ENCODE data around the gene KRTAP9-9. TPM values are rescaled to one million over a fixed set of nuclear protein-coding genes. Genes with fewer than 3 reads are reported as not detected.

Gene KRTAP9-9
- total RNA-seq, 2 experiments from 2014 or later: not detected

GRCh38 chr17:41278176-41278955 is 23.2 kb downstream of the KRTAP9-9 start:
- TF ChIP-seq, protein P1, sequence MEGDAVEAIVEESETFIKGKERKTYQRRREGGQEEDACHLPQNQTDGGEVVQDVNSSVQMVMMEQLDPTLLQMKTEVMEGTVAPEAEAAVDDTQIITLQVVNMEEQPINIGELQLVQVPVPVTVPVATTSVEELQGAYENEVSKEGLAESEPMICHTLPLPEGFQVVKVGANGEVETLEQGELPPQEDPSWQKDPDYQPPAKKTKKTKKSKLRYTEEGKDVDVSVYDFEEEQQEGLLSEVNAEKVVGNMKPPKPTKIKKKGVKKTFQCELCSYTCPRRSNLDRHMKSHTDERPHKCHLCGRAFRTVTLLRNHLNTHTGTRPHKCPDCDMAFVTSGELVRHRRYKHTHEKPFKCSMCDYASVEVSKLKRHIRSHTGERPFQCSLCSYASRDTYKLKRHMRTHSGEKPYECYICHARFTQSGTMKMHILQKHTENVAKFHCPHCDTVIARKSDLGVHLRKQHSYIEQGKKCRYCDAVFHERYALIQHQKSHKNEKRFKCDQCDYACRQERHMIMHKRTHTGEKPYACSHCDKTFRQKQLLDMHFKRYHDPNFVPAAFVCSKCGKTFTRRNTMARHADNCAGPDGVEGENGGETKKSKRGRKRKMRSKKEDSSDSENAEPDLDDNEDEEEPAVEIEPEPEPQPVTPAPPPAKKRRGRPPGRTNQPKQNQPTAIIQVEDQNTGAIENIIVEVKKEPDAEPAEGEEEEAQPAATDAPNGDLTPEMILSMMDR (IDR thresholded peaks at IDR 0.05): no peak
- ChIA-PET POLR2A (no interaction called here), CTCF (no interaction called here)
- Mint-ChIP-seq H3K4me3 (no peak overlapping the region), H3K27ac (no peak overlapping the region), H3K4me1 (ENCODE audit: low read depth) (no peaks in the 10 kb centered on the region), H3K9me3 (no peaks in the 10 kb centered on the region), H3K27me3 (peaks cover 6% of the 10 kb centered on the region), H3K36me3 (ENCODE audit: low read depth) (no peaks in the 10 kb centered on the region)
- ATAC-seq (no peak), DNase-seq (no peak)
- intact Hi-C loops (cut with micrococcal nuclease): no loop called here

- intact Hi-C loops (cut with micrococcal nuclease): no loop called here
- no peaks in the 10 kb centered on the region for H3K36me3 Mint-ChIP-seq (ENCODE audit: low read depth)
- H3K4me1 Mint-ChIP-seq (ENCODE audit: low read depth): peaks cover 10% of the 10 kb centered on the region
- H3K27ac Mint-ChIP-seq: no peak overlapping the region
- DNase-seq: no peak
- no peak for ATAC-seq
- no peak overlapping the region for H3K4me3 Mint-ChIP-seq
- ChIA-PET POLR2A (interaction anchor here (0.6 kb wide), 1 partner anchor 224 kb away, joined by 3 read pairs; no protein-coding TSS in a partner anchor), CTCF (interaction anchor here (0.5 kb wide), 1 partner anchor 23 kb away, joined by 3 read pairs; no protein-coding TSS in a partner anchor)
- TF ChIP-seq, protein P1 (IDR thresholded peaks at IDR 0.05): no peak
- H3K9me3 Mint-ChIP-seq: no peaks in the 10 kb centered on the region
- no peaks in the 10 kb centered on the region for H3K27me3 Mint-ChIP-seq
Observed at GRCh38 chr17:41284043-41284442, 28.9 kb downstream of the KRTAP9-9 start.

- ATAC-seq: no peak
- H3K27ac Mint-ChIP-seq: no peak overlapping the region
- CTCF ChIA-PET: interaction anchor here (0.5 kb wide), 1 partner anchor 23 kb away, joined by 3 read pairs; no protein-coding TSS in a partner anchor
- no peaks in the 10 kb centered on the region for H3K27me3 Mint-ChIP-seq
- no peak overlapping the region for H3K4me3 Mint-ChIP-seq
- H3K9me3 Mint-ChIP-seq: no peaks in the 10 kb centered on the region
- intact Hi-C loops (cut with micrococcal nuclease): no loop called here
- POLR2A ChIA-PET: interaction anchor here (0.6 kb wide), 1 partner anchor 224 kb away, joined by 3 read pairs; no protein-coding TSS in a partner anchor
- DNase-seq: no peak
- no peaks in the 10 kb centered on the region for H3K36me3 Mint-ChIP-seq (ENCODE audit: low read depth)
- TF ChIP-seq, protein P1 (IDR thresholded peaks at IDR 0.05): no peak
- H3K4me1 Mint-ChIP-seq (ENCODE audit: low read depth): peaks cover 10% of the 10 kb centered on the region
Observed at GRCh38 chr17:41284546-41284945, 29.4 kb downstream of the KRTAP9-9 start.

GRCh38 chr17:41287050-41287449 is 31.9 kb downstream of the KRTAP9-9 start:
- H3K36me3 Mint-ChIP-seq (ENCODE audit: low read depth): no peaks in the 10 kb centered on the region

More at GRCh38 chr17:41287050-41287449, 31.9 kb downstream of the KRTAP9-9 start:
- DNase-seq (no peak), ATAC-seq (no peak)
- ChIA-PET CTCF (interaction anchor here (1.3 kb wide), 1 partner anchor 35 kb away, joined by 4 read pairs; no protein-coding TSS in a partner anchor), POLR2A (no interaction called here)
- Mint-ChIP-seq H3K27me3 (no peaks in the 10 kb centered on the region), H3K4me3 (no peak overlapping the region), H3K27ac (no peak overlapping the region), H3K4me1 (ENCODE audit: low read depth) (peaks cover 10% of the 10 kb centered on the region), H3K9me3 (no peaks in the 10 kb centered on the region)
- intact Hi-C loops (cut with micrococcal nuclease): no loop called here
- TF ChIP-seq, protein P1 (IDR thresholded peaks at IDR 0.05): no peak
